IMR-90 (cell line): ENCODE data around the gene ZNF480.

Source experiments
- NFE2L2 ChIP-seq: fragments of 150-350 bp; IDR thresholded peaks from 2 replicates; pipeline ENCODE4 v1.6.1; 2016; ENCODE audit warnings: low read depth, mild to moderate bottlenecking, low read length
- TF ChIP-seq, protein P1 (sequence below): conservative IDR thresholded peaks from 2 replicates; pipeline ENCODE4 v1.5.1; 2012; ENCODE audit warnings: mild to moderate bottlenecking, low read depth, low read length, improper control_type of control experiment

DNA sequence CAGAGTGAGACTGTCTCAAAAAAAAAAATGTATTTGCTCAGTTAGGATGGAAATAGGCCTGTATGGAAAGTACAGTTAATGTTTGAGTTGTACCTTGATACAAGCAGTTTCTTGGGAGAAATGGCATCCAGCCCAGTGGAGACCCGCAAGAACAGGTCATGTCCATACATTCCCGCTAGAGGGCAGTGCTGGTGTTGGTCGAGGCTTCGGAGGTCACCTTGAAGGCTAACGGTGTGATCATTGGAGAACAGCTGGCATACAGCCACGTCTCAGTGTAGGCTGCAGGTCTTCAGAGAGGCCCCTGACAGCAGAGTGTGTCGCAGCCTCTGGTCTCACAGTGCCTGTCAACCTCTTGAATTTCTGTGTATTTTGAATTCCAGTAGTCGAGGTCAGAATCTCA is 46.6 kb downstream of the ZNF480 start:
- no peak for TF ChIP-seq NFE2L2
- TF ChIP-seq, protein P1, sequence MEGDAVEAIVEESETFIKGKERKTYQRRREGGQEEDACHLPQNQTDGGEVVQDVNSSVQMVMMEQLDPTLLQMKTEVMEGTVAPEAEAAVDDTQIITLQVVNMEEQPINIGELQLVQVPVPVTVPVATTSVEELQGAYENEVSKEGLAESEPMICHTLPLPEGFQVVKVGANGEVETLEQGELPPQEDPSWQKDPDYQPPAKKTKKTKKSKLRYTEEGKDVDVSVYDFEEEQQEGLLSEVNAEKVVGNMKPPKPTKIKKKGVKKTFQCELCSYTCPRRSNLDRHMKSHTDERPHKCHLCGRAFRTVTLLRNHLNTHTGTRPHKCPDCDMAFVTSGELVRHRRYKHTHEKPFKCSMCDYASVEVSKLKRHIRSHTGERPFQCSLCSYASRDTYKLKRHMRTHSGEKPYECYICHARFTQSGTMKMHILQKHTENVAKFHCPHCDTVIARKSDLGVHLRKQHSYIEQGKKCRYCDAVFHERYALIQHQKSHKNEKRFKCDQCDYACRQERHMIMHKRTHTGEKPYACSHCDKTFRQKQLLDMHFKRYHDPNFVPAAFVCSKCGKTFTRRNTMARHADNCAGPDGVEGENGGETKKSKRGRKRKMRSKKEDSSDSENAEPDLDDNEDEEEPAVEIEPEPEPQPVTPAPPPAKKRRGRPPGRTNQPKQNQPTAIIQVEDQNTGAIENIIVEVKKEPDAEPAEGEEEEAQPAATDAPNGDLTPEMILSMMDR = peak; percentile 32
